ENCODE measurements around the gene KCND2.

Gene KCND2

DNA sequence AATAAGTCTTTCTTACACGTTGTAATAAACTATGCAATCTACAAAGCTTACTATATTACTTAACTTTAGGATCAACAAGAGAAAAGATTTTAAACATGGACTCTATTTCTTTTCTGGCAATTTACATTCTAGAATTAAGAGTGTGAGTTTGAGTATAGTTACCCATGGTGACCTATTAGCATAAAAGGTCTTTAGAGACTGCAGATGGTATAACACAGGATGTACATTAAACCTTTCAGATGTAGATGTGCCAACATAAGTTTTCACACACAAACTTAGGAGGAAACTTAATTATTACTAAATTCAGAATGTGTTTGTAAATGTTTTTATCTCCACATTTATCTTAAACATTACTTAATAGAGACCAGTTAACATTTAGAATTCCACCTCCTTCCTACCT, 54.1 kb downstream of the KCND2 start:
- Histone ChIP-seq H2AFZ (ENCODE audit: low read depth, low read length) (no peak overlapping the region), H3K79me2 (ENCODE audit: insufficient read depth, low read length) (no peaks in the 10 kb centered on the region), H4K20me1 (ENCODE audit: insufficient read depth, low read length) (no peaks in the 10 kb centered on the region), H3K27ac (ENCODE audit: low read length) (no peak overlapping the region), H3K36me3 (ENCODE audit: insufficient read depth, low read length) (no peaks in the 10 kb centered on the region), H3K4me2 (ENCODE audit: insufficient read depth, low read length) (no peak overlapping the region), H3K4me1 (ENCODE audit: insufficient read depth, low read length) (no peaks in the 10 kb centered on the region), H3K4me3 (ENCODE audit: low read depth in 1 of 2, low read length in 2 of 2) (no peak overlapping the region), H3K9ac (ENCODE audit: low read depth, low read length) (no peak overlapping the region), H3K27me3 (ENCODE audit: insufficient read depth, low read length, poor library complexity) (no peaks in the 10 kb centered on the region), H3K9me3 (ENCODE audit: insufficient read depth, low read length, severe bottlenecking) (no peaks in the 10 kb centered on the region)
- no peak for TF ChIP-seq EZH2 (IDR thresholded peaks at IDR 0.05; ENCODE audit: borderline replicate concordance, low read depth, low read length, severe bottlenecking)
- TF ChIP-seq, protein P1, sequence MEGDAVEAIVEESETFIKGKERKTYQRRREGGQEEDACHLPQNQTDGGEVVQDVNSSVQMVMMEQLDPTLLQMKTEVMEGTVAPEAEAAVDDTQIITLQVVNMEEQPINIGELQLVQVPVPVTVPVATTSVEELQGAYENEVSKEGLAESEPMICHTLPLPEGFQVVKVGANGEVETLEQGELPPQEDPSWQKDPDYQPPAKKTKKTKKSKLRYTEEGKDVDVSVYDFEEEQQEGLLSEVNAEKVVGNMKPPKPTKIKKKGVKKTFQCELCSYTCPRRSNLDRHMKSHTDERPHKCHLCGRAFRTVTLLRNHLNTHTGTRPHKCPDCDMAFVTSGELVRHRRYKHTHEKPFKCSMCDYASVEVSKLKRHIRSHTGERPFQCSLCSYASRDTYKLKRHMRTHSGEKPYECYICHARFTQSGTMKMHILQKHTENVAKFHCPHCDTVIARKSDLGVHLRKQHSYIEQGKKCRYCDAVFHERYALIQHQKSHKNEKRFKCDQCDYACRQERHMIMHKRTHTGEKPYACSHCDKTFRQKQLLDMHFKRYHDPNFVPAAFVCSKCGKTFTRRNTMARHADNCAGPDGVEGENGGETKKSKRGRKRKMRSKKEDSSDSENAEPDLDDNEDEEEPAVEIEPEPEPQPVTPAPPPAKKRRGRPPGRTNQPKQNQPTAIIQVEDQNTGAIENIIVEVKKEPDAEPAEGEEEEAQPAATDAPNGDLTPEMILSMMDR (IDR thresholded peaks at IDR 0.05; ENCODE audit: borderline replicate concordance, extremely low read depth, low read length, poor library complexity, severe bottlenecking): no peak
- ATAC-seq (ENCODE audit: insufficient read depth, low read depth): no peak
- no peak for DNase-seq

DNA sequence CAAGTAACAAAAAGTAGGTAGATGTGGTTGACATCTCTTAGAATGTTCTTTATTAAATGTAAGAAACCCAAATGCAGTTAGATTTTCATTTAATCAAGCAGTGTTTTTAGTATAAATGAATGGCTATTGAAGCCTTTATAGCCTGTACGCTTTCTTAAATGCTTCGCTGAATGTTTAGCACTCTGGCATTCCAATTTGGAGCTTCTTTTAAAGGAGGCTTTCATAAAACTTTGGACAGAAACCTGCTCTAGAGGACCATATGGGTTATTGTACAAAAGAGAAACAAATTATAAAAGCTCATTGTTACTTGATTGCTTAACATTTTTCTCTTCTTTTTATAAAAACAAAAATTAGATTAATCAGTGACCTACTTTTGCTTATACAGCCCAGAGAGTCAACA, 59.5 kb downstream of the KCND2 start:
- Histone ChIP-seq H4K20me1 (ENCODE audit: insufficient read depth, low read length) (no peaks in the 10 kb centered on the region), H3K9me3 (ENCODE audit: insufficient read depth, low read length, severe bottlenecking) (no peaks in the 10 kb centered on the region), H3K79me2 (ENCODE audit: insufficient read depth, low read length) (no peaks in the 10 kb centered on the region), H2AFZ (ENCODE audit: low read depth, low read length) (no peak overlapping the region), H3K9ac (ENCODE audit: low read depth, low read length) (no peak overlapping the region), H3K4me3 (ENCODE audit: low read depth in 1 of 2, low read length in 2 of 2) (no peak overlapping the region), H3K27ac (ENCODE audit: low read length) (no peak overlapping the region), H3K4me1 (ENCODE audit: insufficient read depth, low read length) (no peaks in the 10 kb centered on the region), H3K4me2 (ENCODE audit: insufficient read depth, low read length) (no peak overlapping the region), H3K27me3 (ENCODE audit: insufficient read depth, low read length, poor library complexity) (no peaks in the 10 kb centered on the region), H3K36me3 (ENCODE audit: insufficient read depth, low read length) (no peaks in the 10 kb centered on the region)
- DNase-seq (no peak), ATAC-seq (ENCODE audit: insufficient read depth, low read depth) (no peak)
- TF ChIP-seq, protein P1 (IDR thresholded peaks at IDR 0.05; ENCODE audit: borderline replicate concordance, extremely low read depth, low read length, poor library complexity, severe bottlenecking): no peak
- TF ChIP-seq EZH2 (IDR thresholded peaks at IDR 0.05; ENCODE audit: borderline replicate concordance, low read depth, low read length, severe bottlenecking): no peak

GRCh38 chr7:120334475-120334874, 61.5 kb downstream of the KCND2 start:
- Histone ChIP-seq H3K4me1 (ENCODE audit: insufficient read depth, low read length) (no peaks in the 10 kb centered on the region), H3K4me2 (ENCODE audit: insufficient read depth, low read length) (no peak overlapping the region), H3K79me2 (ENCODE audit: insufficient read depth, low read length) (no peaks in the 10 kb centered on the region), H2AFZ (ENCODE audit: low read depth, low read length) (no peak overlapping the region), H3K27ac (ENCODE audit: low read length) (no peak overlapping the region), H3K9ac (ENCODE audit: low read depth, low read length) (no peak overlapping the region), H3K27me3 (ENCODE audit: insufficient read depth, low read length, poor library complexity) (no peaks in the 10 kb centered on the region), H3K9me3 (ENCODE audit: insufficient read depth, low read length, severe bottlenecking) (no peaks in the 10 kb centered on the region), H4K20me1 (ENCODE audit: insufficient read depth, low read length) (no peaks in the 10 kb centered on the region), H3K36me3 (ENCODE audit: insufficient read depth, low read length) (no peaks in the 10 kb centered on the region), H3K4me3 (ENCODE audit: low read depth in 1 of 2, low read length in 2 of 2) (no peak overlapping the region)
- no peak for ATAC-seq (ENCODE audit: insufficient read depth, low read depth)
- no peak for TF ChIP-seq EZH2 (IDR thresholded peaks at IDR 0.05; ENCODE audit: borderline replicate concordance, low read depth, low read length, severe bottlenecking)
- TF ChIP-seq, protein P1 (IDR thresholded peaks at IDR 0.05; ENCODE audit: borderline replicate concordance, extremely low read depth, low read length, poor library complexity, severe bottlenecking): no peak
- DNase-seq: no peak

Measured in DND-41 (cell line).